Astrocyte of the hippocampus (primary cell): ENCODE measurements around the gene RXFP4.

ENCODE experiments used
- DNase-seq: peaks from one replicate; pipeline ENCODE4 v3.0.0; 2011; ENCODE audit warnings: low read depth, low spot score

Gene RXFP4

DNA sequence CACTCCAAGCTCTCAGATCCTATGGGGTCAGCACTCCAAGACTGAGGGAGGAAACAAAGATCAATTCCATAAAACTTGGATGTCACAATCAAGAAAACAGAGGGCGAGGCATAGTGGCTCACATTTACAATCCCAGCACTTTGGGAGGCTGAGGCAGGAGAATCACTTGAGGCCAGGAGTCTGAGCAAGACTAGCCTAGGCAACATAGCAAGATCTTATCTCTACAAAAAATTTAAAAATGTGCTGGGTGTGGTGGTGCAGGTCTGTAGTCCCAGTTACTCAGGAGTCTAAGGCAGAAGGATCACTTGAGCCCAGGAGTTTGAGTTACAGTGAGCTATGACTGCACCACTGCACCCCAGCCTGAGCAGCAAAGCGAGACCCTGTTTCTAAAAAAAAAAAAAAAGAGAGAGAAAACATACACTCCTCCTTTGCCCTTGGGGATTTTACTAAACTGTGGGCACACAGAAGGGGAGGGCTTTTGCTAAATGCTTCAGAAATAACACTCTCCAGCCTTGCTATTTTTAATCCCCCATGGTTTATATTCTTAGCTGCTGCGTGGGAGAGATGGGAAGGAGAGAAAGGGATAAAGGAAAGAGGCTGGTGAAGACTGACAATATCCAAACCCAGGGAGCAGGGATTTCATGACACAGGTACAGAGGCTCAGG is 18.8 kb downstream of the RXFP4 start:
- no peak for DNase-seq

DNA sequence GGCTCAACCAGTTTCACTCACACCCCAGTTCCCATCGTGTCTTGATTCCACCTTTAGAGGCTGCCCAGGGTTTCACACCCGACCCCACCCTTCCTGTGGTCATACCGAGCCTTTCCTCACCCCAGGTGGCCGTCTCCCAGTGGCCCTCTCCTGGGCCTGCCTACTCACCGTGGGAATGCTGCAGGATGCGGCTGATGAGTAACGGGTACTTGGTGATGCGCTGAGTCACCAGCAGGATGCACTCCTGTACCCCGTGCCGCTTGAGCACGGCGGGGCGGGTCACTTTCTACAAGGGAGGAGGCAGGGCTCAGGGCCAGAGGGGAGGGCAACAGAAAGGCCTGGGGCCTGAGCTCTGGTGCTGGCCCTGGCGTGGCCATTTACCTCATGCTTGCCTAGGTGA is 20.5 kb downstream of the RXFP4 start:
- DNase-seq: peak; percentile 95

DNA sequence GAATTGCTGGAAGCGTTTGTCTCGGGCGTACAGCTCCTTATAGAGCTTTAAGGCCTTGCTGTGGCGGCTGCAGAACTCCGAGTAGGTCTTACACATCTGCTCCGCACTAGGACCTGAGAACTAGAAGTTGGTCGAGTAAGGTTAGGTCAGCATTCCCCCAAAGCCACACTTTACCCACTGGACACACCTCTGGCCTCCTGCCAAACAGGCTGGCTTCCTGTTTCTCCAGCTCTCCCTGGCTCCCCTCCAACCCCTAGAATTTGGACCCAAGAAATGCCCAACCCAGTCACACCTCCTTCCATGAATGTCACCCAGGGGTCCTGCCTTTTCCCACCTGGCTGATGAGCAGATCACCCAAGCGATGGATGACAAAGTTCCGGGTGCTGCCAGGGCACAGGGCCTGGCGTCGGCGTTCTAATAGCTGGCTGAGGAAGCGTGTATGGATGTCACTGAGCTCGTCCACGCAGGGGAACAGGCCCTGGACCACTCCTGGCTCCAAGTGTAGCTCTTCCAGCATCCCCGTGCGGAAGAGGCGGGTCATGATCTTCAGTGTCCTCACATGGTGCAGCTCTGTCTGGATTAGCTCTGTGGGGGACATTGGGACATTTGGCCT is 21.3 kb downstream of the RXFP4 start:
- DNase-seq: peak; percentile 57

DNA sequence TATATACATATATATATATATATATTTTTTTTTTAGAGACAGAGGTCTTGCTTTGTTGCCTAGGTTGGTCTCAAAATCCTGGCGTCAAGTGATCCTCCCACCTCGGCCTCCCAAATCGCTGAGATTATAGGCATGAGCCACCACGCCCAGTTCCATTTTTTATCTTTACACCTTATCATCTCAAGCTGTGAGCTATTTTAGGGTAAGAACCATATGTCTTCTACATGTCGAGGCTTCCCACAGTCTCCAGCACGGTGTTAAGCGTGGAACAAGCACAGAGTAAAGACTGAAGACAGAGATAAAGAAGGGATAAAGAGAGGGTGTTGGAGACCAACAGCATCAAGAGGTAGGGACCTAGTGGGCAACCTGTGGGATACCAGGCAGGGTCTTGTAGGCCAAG is 22.8 kb downstream of the RXFP4 start:
- DNase-seq: no peak

DNA sequence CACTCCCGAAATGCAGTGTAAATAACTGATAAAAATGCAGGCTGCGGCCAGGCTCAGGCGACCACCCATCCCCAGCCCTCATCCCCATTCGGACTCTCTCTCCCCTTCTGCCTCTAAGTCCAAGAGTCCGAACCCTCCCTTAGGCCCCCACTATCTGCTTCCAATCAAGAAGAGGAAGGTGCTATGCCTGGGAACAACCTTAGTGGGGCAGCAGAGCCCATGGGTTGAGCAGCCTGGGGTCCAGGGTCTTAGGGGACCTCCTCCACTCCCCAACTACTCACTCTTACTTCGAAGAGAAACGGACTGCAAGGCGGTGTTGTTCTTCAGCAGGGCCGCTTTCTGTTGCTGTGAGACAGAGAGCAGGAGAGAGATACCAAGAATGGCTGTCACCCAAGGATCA is 24.7 kb downstream of the RXFP4 start:
- no peak for DNase-seq

DNA sequence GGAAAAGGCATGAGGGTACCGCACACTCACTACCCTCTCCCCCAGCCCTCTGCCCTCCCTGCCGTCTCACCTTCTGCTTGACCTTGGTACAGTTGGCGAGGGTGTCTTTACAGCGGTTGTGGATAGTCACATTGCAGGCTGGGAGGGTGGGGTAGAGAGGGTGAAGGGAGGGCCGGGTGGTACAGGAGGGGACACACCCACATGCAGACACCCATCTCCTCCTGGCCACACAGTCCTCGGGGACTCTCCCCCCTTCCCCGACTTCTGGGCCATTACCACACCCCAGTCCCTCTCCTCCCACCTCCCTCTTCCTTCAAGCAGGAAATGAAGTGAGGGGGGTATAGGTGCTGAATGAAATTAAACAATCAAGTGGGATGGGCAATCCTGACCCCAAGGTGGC is 25.3 kb downstream of the RXFP4 start:
- no peak for DNase-seq

DNA sequence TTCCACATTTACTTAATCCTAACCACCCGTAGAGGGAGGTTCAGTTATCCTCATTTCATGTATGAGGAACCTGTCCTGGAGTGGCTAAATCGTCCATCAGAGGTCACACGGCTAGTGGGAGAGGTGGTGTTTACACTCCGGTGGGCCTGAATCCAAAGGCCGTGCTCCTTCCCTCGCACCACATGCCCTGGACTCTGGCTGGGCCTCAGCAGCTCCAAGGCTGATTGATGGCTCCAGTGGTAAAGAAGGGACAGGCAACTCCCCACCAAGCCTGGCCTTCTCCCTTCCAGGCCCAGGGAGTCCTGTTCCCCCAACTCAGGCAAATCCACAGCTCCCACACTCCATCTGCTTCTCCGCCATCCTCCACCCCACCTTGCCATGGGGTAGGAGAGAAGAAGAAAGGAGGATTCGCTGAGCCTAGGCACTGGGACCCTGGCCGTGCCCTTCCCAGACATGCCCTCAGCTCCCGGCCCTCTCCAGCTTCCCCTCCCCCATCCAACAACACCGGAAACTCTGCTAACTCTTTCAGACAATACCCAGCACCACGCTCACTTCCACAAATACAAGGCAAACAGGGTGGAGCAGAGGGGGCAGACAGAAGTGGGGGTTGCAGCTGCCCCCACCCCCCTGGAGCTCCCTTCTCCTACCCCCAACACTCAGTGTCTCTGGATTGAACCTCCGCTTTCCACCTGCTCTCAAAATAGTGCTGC is 26.1 kb downstream of the RXFP4 start:
- DNase-seq: no peak

DNA sequence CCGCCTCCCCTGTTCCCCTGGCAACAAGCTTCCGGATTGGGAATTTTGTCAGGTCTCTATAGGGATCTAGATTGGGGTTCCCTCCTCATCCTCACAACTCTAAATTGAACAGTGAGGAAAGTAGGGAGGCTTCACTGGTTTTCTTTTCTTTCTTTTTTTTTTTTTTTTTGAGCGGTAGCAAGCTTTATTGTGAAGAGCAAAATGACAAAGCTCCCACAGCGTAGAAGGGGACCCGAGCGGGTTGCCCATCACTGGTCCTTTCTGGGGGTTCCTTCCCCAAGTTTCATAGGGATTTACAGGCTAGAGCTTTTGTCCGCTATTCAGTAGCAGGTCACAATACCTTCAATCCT is 26.6 kb downstream of the RXFP4 start:
- no peak for DNase-seq

DNA sequence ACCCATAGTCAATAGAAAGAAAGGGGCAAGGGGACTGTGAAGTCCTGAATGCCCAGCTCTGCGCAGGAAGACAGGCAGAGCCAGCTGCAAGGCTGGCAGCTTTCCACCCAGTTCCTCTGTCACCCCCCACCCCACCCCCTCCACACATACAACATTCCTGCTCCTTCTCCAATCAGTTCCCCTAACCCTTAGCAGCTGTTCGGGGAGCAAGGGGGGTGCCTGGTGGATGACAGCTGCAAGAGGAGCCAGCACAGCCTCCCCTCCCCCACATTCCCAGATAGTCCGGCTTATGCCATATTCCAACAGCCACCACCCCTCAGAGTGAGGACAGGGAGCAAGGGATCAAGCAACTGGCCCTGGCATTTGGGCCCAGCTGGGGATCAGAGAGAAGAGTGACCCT is 27.2 kb downstream of the RXFP4 start:
- peak; percentile 22 for DNase-seq

DNA sequence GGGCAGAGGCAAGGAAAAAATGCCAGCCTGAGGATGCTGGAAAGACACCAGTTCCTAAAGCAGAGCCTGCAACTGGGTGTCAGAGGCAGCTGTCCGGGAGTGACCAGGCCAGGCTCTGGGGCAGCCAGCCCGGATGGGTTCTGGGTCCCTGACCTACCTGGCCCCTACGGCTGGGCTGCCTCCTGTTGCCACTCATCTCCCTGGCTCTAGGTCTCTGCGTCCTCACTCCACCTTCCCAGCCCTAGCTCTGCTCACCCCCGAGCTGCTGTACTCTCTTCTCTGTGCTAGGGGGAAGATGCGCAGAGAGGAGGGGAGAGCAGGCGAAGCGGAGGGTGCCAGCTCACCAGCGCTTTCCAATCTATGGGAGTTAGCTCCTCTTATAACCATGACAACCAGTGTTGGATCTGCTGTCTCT is 27.9 kb downstream of the RXFP4 start:
- DNase-seq: no peak

DNA sequence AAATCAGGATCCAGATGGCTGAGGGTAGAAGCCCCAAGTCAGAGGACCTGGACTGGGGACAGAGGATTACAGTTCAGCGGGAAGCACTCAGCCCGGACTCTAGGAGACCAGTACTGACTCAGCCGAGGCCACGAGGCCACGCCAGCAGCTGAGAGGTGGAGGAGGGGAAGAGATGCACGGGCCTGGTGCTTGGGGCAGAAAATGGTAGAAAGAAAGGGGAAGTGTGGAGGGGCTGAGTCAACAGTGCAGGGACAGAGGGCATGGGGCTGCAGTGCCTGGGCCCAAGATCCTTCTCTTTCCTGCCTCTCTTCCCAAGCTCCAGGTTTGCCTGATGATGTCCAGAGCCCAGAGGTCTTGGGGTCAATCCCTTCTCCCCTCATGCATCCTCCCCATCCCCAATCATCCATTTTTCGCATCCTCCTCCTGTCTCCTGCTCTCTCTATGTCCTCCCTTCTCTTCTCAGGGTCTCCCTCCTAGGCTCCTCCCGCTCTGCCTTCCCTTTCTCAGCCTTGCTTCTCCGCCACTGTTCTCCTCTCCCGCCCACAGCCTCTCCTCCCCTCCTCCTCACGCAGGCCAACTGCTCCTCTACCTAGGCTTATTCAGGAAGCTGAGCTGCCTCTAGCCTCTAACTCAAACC is 29.2 kb downstream of the RXFP4 start:
- DNase-seq: peak; percentile 73

DNA sequence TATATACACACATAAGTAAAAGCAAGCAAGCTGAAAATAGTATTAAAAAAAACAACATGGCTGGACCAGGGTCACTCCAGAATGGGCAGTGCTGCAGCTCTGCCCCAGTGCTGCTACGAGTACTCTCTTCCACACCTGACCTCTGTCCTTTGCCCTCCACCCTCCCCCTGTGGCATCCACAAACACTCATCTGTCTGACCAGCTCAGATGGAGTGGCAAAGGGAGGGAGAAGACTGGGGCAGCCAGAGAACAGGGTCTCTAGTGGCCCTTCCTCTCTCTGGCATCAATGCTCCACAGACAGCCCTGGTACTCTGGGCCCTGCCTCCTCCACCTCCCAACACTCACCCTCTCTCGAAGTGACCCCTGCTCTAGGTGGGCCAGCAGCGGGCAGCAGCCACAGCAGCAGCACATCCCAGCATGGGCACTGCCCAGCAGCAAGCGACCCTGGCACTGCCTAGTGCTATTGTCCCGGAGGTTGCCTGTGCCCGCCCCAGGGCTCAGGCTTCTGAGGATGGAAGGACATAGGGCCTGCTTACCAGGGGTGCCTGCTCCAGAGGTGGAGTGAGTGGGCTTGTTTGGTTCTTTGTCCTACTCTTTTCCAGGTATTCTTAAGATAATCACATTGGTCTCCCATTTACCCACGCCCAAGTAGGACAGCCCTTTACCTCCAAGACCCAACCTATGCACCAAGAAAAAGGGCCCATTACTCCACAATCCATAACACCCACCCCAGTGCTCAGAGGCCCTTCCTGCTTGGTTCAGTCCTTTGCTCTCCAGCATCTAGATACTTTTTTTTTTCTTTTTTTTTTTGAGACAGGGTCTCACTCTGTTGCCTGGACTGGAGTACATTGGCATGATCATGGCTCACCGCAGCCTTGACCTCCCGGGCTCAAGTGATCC is 30.7 kb downstream of the RXFP4 start:
- no peak for DNase-seq

DNA sequence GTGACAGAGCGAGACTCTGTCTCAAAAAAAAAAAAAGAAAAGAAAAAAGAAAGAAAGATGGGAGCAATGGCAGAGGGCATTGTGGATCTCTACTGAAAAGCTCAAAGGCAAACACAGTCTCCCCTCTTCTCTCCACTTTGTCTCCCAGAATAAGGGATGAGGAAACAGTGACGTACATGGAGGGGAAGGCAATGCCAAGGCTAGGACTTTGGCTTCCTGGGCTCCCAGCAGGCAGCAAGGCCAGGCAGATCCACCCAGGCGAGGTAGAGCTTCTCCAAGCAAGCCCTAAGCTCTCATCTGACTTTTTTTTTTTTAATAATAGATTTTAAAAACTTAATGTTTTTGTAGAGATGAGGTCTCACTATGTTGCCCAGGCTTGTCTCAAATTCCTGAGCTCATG is 32.3 kb downstream of the RXFP4 start:
- no peak for DNase-seq

DNA sequence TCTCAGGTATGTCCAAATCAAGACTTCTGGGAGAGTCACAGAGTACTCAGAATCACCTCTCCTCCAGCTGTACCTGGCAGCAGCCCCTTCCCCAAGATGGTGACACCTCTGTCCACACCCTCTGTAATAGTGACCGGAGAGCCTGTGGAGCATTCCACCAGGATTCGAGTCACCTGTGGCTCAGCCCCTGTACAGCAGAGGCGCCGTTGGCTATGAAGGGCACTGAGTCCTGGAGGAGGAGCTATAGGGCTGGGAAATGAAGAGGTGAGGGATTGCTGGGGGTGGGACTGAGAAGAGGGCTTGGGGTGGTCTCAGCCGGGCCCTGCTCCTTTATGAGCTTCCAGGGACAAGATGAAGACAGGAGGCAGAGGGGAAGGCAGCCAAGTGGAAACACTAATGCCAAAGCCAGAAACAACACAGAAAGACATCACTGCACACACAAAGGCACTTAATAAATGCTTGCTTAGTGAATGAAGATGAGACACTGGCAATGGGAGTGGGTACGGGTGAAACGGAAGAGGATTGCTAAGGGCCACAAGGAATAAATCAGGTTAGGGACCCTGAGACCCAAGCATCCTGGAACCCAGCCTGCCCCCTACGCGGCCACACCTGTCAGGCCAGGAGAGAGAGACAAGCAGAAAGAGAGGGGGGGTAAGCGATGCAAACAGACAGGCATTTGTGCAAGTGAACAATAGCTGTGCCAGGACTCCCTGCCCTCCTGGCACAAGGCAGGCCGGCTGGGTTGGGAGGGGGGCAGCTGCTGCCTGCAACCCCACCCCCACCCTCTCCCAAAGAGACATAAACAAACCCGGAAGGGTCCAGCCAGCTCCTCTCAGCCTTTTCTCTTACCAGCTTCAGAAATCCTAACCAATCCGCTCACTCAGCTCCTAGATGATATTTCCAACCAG is 33.0 kb downstream of the RXFP4 start:
- DNase-seq: peak; percentile 25

DNA sequence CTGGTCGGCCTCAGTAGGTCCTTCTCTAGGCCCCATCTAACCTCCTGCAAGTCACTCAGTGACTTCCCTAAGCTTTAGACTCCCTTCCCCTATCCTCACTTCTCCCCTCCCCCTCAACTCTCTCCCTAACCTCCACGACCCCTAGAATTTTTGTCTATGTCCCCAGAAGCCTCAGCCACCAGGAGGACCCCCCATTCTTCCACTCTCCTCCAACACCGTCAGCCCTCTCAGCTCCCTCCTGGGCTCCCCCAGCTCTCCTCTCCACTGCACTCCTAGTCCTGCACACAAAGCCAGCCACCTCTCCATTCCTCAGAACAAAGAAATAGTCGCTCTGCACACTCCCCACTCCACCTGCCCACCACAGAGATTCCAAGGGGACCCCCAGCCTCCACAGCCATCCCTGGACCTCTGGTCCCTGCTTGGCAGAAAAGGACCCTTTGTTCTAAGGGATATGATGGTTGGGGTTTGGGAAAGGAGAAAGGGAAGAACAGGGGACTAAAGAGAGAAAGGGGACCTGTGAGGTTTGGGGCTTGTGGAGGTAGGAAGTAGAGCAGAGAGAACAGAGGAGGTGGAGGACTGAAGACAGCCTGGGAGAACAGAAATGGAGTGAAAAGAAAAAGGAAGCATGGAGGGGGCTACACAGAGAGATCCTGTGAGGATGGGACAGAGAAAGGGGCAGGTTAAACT is 34.1 kb downstream of the RXFP4 start:
- DNase-seq: no peak

DNA sequence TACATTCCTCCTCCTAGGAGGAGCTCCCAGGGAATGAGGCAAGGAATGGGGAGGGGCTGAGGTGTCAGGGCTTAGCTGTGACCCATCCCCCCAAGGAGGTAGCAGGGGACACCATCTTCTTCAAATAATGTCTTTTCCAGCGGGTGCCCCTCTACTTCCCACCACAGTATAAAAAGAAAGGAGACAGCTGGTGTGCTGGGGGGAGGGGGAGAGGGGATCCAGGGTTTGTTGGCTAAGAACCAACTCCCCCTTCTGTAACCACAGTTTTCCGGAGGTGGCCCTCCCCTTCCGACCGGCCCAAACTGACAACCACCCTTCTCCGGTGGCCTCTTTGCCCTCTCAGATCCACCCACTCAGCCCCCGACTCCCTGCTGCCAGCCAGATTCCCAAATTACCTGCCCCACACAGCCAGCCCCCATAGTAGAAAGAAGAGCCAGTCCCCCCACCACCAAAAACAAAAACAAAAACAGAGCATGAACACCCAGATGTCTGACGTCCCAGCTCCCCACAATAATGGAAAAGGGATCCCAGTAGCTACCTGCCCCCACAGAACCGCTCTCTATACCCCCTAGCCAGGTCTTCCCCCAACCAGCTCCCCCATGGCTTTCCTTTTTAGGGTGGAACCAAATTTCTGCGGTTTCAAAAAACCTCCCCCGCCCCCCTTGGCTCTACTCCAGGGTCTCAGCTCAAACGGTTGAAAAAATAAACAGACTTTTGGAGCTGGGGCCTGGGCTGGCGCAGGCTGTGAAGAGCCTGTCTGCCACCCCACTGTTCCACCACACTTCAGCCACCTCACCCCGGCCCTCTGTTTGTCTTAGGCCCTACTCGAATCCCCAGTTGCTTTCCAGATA is 34.8 kb downstream of the RXFP4 start:
- peak; percentile 73 for DNase-seq

DNA sequence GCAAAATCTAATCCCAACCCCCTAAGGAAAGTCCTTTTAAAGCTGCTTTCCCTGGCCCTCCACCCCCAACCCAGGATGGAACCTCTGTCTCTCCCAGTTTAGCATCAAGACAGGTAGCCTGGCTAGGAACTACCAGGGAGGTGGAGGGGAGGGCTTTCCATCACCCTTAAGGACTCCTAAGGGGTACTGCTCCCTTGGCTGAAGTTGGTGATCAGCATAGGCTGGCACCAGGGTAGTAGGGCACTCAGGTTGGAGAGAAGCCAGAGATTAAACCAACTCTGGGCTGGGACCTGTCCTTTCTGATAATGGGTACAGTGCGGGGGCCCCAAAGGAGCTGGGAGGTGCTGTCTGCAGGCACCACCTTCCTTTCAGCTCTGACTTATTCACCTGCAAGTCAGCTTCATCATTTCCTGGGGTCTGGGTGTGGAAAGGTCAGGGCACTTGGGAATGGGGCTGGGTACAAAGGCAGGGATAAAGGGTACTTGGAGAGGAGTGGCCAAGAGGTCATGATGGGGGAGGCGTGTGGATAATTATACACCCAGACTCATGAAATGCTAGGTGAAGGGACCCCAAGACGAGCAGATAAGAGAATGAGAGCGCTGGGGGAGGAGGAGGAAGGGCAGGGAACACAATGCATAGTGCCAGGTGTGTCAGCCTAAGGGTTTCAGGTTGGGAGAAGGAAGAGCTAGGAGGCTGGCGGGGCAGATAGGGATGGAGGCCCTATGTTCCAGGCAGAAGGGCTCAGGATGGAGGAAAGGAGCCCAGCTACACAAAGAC is 35.7 kb downstream of the RXFP4 start:
- no peak for DNase-seq

DNA sequence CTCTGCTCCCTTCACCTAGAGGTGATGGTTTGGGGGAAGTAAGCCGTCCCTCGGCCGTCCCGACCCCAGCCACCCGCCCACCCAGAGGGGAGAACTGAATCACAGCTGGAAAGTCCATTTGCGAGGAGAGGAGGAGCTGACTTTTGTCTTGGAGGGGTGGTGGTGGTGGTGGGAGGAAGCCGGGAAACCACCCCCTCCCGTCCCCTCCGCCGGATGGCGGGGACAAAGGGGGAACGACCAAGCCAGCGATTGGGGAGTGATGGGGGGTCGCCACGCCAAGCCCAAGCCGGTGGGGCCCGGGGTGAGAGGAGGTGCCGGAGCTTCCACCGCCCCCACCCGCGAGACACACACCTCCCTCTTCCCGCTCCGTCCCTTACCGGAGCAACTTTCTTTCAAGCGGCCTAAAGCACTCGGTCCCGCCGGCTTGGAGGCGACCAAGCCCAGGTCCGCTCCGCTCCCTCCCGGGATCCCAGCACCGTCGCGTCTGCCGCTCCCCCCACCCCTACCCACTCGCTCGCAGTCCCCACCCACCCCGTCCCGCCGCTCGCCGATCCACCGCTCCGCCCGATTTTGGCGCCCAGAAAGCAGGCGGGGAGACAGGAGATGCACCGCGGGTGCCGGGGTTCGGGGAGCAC is 36.4 kb downstream of the RXFP4 start:
- DNase-seq: peak; percentile 66
